GM21786 (cell line): Measurements from ENCODE around the gene EMILIN2.
"Not testable (repeated sequence)": the region's sequence is repeated elsewhere in the genome, so short reads cannot be mapped to it uniquely, and the experiment has no call there.

Source experiments
- ATAC-seq: cut with Tn5 transposase; IDR thresholded peaks from one replicate; pipeline ENCODE4 v1.9.1; 2021; ENCODE audit not compliant: unreplicated experiment

The EMILIN2 gene

DNA sequence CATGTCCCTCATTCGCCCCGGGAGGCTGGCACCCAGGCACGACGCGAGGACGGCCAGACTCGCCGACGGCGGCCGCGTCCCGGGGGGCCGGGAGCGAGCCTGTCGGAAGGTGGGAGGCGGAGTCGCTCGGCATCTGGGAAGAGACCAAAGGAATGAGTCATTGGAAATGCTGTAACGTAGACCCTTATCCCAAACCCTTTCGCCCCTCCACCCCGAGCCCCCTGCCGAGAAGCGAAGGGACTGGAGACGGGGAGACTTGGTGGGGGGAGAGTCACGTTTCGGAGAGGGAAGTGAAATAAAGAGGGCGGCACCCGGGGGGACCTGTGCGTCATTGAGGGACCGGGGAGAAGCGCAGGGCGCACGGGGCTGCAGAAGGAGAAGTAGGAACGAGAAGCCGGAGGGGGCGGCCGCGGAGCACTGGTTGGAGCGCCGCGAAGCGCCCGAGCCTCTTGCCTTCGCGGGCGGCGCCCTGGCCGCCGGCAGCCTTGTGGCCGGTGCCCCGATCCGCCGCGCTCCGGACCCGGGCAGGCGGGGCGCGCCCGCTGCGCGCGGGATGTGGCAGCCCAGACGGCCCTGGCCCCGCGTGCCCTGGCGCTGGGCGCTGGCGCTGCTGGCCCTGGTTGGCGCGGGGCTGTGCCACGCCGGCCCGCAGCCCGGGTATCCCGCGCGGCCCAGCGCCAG lies at the start of gene EMILIN2:
TSS of gene EMILIN2 (plus strand) at position 371 of the 681 bp plus-strand sequence. CDS start at position 554, 183 bp downstream.
- ATAC-seq = peak; percentile 45

DNA sequence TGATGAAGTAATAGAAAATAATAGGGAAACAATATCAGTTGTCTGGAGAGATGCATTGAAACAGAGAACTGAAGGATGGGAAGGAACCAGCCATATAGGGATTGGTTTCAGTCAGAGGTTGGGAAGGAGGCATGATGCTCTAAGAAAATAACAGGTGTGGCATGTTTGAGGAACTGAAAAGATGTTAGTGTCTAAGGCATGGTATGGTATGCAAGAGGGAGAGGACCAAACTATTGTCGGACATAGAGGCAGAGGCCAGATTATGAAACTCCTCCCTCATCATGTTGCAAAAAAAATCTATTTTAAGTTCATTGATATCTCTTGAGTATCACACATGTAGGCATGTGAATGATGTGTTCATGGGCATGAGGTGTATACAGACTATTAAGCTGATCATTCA lies 48.9 kb upstream of the EMILIN2 start:
- peak; percentile 71 for ATAC-seq

- no peak for ATAC-seq
Measured at GRCh38 chr18:2799369-2799768, 47.4 kb upstream of the EMILIN2 start.

DNA sequence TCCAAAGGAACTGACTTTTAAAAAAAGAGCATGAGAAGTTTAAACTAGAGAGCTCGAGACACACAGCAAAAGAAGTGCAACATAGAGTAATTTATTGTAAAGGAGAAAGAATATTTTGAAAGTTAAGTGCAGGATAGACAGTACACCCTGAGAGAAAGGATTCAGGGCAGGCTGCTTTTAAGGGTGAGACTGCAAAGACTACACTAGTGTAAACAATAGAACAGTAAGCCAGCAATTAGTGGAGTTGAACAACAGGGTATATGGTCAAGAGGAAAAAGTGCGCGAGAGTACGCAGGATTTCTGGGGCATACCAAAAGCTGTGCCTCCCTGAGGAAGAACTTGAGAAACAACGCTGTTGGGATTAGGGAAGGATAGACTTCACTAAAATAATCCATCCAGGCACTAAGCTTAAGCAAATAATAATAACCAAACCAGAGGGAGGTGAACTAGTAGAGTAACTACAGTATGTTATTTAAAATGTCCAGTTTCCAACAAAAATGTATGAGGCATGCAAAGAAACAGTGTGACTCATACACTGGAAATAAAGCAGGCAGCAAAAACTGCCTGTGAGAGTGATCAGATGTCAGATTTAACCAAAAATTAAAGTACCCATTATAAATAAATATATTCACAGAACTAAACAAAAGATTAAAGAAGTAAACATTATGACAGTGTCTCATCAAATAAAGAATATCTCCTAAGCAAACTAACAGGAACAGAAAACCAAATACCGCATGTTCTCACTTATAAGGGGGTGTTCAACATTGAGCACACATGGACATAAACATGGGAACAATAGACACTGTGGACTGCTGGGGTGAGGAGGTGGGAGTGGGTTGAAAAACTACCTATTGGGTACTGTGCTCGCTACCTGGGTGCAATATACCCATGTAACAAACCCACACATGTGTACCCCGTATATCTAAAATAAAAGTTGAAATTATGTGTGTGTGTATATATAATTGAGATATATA lies 40.5 kb upstream of the EMILIN2 start:
- ATAC-seq = no peak

- ATAC-seq = not testable (repeated sequence)
Measured at GRCh38 chr18:2808640-2809039, 38.2 kb upstream of the EMILIN2 start.

GRCh38 chr18:2809666-2810183 lies 37.1 kb upstream of the EMILIN2 start:
- not testable (repeated sequence) for ATAC-seq

- ATAC-seq = no peak
Measured at GRCh38 chr18:2811416-2811815, 35.4 kb upstream of the EMILIN2 start.

GRCh38 chr18:2814928-2815327 lies 31.9 kb upstream of the EMILIN2 start:
- no peak for ATAC-seq

DNA sequence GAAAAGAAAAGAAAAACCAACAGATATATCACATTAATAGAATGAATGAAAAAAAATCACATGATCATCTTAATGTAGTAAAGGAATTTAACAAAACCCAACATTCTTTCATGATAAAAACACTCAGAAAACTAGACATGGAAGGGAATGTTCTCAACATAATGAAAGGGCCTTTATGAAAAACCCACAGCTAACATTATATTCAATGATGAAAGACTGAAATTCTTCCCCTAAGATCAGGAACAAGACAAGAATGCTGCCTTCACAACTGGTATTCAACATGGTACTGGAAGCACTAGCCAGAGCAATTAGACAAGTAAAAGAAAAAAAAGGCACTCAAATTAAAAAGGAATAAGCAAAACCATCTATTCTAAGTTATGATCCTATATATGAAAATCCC lies 28.5 kb upstream of the EMILIN2 start:
- no peak for ATAC-seq

DNA sequence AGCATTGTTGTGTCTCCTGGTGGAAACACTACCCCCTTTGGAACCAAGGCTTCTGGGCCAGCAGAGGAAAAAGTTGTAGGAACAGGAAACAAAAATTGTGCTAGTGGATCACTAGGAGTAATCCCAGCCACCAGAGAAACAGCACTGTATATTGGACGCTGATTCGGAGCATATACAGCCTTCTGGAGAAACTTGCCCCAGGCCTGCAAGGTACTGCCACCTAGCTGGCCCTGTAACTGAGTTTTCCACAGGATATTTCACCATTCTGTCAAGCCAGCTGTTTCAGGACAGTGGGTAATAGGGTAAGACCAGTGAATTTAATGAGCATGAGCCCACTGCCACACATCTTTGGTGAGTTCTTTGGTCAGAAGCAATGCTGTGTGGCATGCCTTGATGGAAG lies 25.1 kb upstream of the EMILIN2 start:
- ATAC-seq = no peak

GRCh38 chr18:2822213-2822921 lies 24.4 kb upstream of the EMILIN2 start:
- no peak for ATAC-seq

DNA sequence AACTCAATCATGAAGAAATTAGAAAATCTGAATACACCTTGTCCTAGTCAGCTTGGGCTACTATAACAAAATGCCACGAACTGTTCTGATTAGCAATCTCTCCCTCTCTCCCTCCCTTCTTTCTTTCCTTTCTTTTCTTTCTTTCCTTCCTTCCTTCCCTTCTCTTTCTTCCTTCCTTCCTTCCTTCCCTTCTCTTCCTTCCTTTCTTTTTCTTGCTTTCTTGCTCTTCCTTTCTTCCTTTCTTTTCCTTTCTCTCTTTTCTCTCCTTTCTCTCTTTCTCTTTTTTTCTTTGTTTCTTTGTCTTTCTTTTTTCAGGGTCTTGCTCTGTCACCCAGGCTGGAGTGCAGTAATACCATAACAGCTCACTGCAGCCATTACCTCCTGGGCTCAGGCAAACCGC lies 23.6 kb upstream of the EMILIN2 start:
- ATAC-seq = no peak

DNA sequence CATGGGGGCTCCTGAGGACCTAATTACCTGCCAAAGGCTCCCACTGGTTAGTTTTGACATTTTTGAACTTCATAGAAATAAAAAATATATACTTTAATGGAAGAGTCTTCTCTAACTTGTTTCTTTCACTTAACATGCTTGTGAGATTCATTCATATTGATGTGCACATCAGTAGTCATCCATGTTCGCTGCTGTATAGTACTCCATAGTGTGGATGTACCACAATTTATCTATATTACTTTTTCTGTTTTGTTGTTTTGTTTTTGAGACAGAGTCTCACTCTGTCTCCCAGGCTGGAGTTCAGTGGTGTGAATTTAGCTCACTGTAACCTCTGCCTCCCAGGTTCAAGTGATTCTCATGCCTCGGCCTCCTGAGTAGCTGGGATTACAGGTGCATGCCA lies 22.8 kb upstream of the EMILIN2 start:
- ATAC-seq = no peak

DNA sequence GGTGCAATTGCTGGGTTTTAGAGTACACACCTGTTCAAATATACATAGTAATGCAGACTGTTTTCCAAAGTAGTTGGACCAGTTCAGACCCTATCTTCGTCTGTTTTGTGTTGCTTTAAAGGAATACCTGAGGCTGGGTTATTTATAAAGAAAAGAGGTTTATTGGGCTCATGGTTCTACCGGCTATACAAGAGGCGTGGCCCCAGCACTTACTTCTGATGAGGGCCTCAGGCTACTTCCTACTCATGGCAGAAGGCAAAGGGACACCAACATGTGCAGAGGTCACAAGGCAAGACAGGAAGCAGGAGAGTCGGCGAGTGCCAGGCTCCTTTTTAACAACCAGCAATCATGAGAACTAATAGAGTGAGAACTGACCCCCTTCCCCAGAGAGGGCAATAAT lies 21.9 kb upstream of the EMILIN2 start:
- no peak for ATAC-seq

GRCh38 chr18:2825613-2826175 lies 21.1 kb upstream of the EMILIN2 start:
- ATAC-seq = no peak

DNA sequence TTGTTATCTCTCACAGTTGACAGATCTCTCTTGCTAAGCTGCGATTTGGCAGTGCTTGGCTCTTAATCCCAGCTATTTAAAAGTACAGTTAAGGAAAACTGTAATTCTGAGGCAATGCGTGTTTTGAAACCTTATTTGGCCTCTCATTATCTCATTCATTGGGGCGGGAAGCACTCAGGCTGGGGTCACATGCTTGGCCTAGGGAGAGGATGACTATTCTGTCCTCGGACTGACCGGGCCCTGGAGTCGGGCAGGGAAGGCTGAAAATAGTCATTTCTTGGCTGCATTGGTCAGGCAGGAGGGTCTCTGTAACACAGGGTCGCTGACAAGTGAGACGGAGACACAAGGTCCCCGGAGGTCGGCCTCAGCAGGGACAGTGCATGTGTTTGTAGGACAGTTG lies 20.2 kb upstream of the EMILIN2 start:
- ATAC-seq = no peak

DNA sequence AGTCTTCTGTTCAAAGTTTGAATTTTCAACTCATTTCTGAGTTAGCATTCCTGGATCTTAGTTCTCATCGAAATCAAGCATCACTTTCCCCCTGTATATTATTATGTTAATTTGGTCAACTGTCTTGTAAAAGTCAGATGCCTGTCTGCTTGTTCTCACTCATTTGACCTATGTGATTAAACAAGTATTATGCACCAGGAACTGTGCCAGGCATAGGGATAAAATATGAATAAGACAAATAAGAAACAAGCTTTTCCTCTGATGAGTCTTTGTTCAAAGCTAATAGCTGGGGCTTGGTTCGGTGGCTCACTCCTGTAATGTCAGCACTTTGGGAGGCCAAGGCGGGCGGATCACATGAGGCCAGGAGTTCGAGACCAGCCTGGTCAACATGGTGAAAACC lies 19.7 kb upstream of the EMILIN2 start:
- no peak for ATAC-seq

- not testable (repeated sequence) for ATAC-seq
Measured at GRCh38 chr18:2836118-2836517, 10.7 kb upstream of the EMILIN2 start.

GRCh38 chr18:2837290-2837689 lies 9.5 kb upstream of the EMILIN2 start:
- not testable (repeated sequence) for ATAC-seq

DNA sequence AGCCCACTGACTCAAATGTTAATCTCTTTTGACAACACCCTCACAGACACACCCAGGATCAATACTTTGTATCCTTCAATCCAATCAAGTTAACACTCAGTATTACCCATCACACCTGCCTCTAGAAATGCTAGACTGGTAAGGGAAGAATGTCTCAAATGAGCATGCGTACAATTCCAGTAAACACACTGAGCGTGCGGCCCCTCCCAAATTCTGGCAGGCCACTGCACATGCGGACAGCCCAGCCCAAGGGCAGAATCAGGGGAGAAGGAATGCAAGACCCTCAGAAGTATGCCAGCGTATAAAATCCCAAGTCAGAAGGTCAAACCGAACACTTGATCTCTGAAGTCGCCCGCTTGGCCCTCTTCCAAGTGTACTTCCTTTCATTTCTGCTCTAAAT lies 7.6 kb upstream of the EMILIN2 start:
- ATAC-seq = no peak

DNA sequence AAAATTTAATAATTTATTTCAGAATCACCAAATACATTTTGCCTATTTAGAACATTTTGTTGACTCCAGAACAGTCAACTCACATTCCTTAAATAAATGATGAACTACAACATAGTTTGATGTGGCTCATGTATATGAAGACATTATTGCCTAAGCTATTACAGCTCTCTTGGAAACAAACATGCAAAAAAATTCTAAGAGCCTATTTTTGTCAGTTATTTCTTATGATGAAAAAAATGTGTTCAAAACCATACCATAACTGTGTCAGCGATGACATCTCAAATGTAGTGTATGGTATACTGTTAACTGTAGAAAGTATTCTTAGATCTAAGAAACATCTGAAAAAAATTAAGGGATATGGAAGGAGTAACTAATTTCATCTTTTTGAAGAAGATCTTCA lies 6.3 kb upstream of the EMILIN2 start:
- ATAC-seq = no peak
